SHP77 treated with DMSO at 0.1 percent for 48 hours (cell line): ENCODE data around the gene SETX.

ENCODE experiments used
- DNase-seq: peaks from one replicate; lab custom pipeline; 2025; lab: John Stamatoyannopoulos, UW

SETX gene

DNA sequence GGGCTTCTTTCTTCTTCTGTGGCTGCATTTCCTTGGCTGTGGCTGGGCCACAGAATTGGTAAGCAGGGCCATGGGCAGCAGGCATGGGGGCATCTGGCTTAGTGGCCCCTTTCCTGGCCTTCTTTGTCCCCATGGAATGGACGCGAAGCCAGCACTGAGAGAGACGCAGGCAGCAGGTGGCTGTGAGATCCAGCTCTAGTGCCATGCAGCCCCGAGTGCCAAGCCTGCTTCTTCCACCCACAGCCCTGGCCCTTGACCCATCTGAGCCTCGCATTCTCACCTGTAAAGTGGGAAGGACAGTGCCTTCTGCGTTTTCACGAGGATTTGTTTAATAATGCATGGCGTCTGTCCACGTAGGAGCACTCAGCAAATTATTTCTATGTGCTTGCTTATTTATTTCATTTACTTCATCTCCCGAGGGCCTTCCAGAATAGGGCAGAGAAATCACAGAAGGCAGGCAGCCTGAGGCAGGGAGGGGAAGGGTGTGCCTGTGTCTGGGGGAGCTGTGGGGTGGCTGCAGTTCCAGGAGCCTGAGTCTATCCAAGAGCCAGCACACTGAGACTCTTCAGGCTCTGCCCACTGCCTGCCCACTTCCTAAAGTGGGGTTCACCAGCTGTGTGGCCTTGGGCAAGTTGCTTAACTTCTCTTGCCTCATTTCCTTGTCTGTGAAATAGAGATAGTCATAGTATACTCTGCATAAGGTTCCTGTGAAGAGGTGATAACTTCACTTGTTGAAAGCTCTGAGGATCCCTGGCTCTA, 137.7 kb downstream of the SETX start:
- no peak for DNase-seq

DNA sequence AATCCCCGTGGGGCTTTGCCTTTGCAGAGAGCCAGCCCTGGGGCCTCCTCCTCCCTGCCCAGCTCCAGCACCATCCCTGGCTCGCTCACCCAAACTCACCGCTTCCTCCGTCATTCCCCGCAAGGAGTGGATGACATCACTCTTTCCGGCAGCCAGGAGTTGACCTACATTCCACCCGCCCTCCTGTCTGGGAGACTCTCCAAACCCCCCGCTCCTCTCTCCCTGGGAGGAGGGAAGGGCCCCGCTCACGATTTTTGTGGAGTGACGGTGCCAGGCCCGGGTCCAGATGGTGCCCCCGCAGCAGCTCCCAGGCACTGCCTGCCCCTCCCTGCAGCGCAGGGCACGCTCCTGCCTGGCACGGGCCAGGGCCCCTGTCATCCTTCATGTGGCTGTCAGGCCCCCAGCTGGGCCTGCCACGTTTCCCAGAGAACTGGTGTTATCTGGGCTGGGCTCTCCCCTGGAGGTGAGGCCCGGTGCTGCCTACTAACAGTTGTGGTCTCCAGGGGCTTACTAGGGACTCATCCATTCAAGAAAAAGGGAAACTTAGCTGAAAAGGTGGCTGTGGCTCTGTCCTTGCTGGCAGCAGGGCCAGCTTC, 140.7 kb downstream of the SETX start:
- peak; percentile 68 for DNase-seq

DNA sequence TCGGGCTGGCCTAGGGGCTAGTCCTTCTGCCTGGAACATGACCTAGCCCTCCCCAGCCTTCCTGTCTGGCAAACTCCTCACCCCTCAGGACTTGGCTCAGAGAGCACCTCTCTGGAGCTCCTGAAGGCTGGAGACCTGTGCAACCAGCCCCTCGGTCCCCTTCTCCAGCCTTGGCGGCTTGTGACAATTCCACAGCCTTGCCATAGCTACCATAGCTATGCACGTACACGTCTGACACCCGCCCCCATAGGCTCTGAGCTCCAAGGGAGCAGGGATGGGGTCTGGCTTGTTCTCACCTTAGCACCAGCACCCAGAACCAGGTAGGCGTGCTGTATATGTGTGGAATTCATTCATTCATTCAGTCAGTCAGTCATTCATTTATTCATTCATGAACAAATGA, 143.2 kb downstream of the SETX start:
- no peak for DNase-seq
